ENCODE results near the gene NYAP2.

GRCh38 chr2:225452677-225453076 lies 53.2 kb downstream of the NYAP2 start:
- no peak for TF ChIP-seq CTCF (conservative IDR thresholded peaks at IDR 0.05; ENCODE audit: low read length)
- TF ChIP-seq EZH2phosphoT487 (IDR thresholded peaks at IDR 0.05; ENCODE audit: borderline replicate concordance): no peak
